PFSK-1 (cell line): ENCODE data around the gene KCNK3.

Experiments used
- POLR2AphosphoS5 ChIP-seq: IDR thresholded peaks from 2 replicates; pipeline ENCODE4 v1.6.1; 2012; ENCODE audit warnings: low read depth, mild to moderate bottlenecking, control low read depth, low read length, moderate library complexity
- TAF1 ChIP-seq: IDR thresholded peaks from 2 replicates; pipeline ENCODE4 v1.6.1; 2012; ENCODE audit warnings: low read length, control low read depth, borderline replicate concordance; ENCODE audit not compliant: insufficient read depth

DNA sequence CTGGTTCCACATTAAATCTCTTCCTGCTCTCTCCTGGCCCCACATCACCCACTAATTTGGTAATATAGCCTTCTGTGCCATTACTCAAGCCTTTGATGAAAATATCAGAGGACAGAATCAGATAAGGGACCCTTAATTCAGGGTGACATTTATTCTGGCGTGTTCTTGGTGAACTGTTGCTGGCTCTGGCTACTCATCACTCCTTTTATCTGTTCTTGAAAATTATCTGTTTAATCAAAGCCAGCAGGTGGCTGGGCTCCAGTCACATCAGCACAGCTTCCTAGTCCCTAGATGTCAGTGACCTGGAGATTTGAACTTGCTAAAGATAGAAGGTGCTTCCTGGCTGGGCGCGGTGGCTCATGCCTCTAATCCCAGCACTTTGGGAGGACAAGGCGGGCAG, 44.7 kb downstream of the KCNK3 start:
- TF ChIP-seq POLR2AphosphoS5 = no peak
- no peak for TF ChIP-seq TAF1
